ENCODE results near the gene TMEM258. TPM values are rescaled to one million over a fixed set of nuclear protein-coding genes. Genes with fewer than 3 reads are reported as not detected.

The TMEM258 gene
- total RNA-seq, 3 donors from 2014 or later (not counting 1 experiment from before 2014, with no cell fraction given) = 64.4 to 69.3 (median 66.1) TPM

- no peak overlapping the region for H3K27ac ChIP-seq (ENCODE audit: low read length)
- intact Hi-C loops (cut with micrococcal nuclease) = no loop called here
- Mint-ChIP-seq H3K4me1 (peaks cover 17 to 37% of the 10 kb centered on the region in 2 donors), H3K27ac (no peak overlapping the region), H3K36me3 (peaks cover 6% of the 10 kb centered on the region), H3K27me3 (ENCODE audit: low read depth in 2 of 2) (no peaks in the 10 kb centered on the region), H3K4me3 (no peak overlapping the region), H3K9me3 (no peaks in the 10 kb centered on the region)
- no peak overlapping the region for H3K4me3 ChIP-seq (ENCODE audit: low read length)
- 93% methylated on average over 4 of the region's 4 CpGs for WGBS (ENCODE audit: insufficient coverage)
- DNase-seq (no peak), ATAC-seq (no peak)
- H3K36me3 ChIP-seq (ENCODE audit: control insufficient read depth, insufficient read depth, low read length) = peaks cover 7% of the 10 kb centered on the region
- no peak for TF ChIP-seq CTCF (IDR thresholded peaks at IDR 0.05)
- H3K9me3 ChIP-seq (ENCODE audit: control insufficient read depth, insufficient read depth, low read length) = no peaks in the 10 kb centered on the region
- no peaks in the 10 kb centered on the region for H3K27me3 ChIP-seq (ENCODE audit: control insufficient read depth, insufficient read depth, low read length)
- peaks cover 28% of the 10 kb centered on the region for H3K4me1 ChIP-seq (ENCODE audit: control insufficient read depth, insufficient read depth, low read length)
These were observed 20.5 kb upstream of the TMEM258 start for GRCh38 chr11:61812736-61813411.

GRCh38 chr11:61811831-61812230 lies 19.4 kb upstream of the TMEM258 start:
- peaks cover 7% of the 10 kb centered on the region for H3K36me3 ChIP-seq (ENCODE audit: control insufficient read depth, insufficient read depth, low read length)
- H3K27me3 Mint-ChIP-seq (ENCODE audit: low read depth in 2 of 2) = no peaks in the 10 kb centered on the region
- intact Hi-C loops (cut with micrococcal nuclease) = no loop called here
- H3K4me1 ChIP-seq (ENCODE audit: control insufficient read depth, insufficient read depth, low read length) = peaks cover 23% of the 10 kb centered on the region
- H3K36me3 Mint-ChIP-seq = peaks cover 6% of the 10 kb centered on the region
- H3K9me3 ChIP-seq (ENCODE audit: control insufficient read depth, insufficient read depth, low read length) = no peaks in the 10 kb centered on the region
- H3K4me3 Mint-ChIP-seq = no peak overlapping the region
- H3K27ac ChIP-seq (ENCODE audit: low read length) = no peak overlapping the region
- H3K27ac Mint-ChIP-seq = peak overlapping the region in 1 of 2 donors; percentile 60
- no peak for ATAC-seq
- DNase-seq = no peak
- no peaks in the 10 kb centered on the region for H3K27me3 ChIP-seq (ENCODE audit: control insufficient read depth, insufficient read depth, low read length)
- 97% methylated on average over 5 of the region's 5 CpGs for WGBS (ENCODE audit: insufficient coverage)
- no peak for TF ChIP-seq CTCF (IDR thresholded peaks at IDR 0.05)
- no peaks in the 10 kb centered on the region for H3K9me3 Mint-ChIP-seq
- H3K4me1 Mint-ChIP-seq = peaks cover 10 to 29% of the 10 kb centered on the region in 2 donors
- no peak overlapping the region for H3K4me3 ChIP-seq (ENCODE audit: low read length)

GRCh38 chr11:61810671-61811175 lies 18.3 kb upstream of the TMEM258 start:
- Mint-ChIP-seq H3K27ac (no peak overlapping the region), H3K4me3 (no peak overlapping the region), H3K4me1 (peaks cover 10 to 17% of the 10 kb centered on the region in 2 donors), H3K36me3 (peaks cover 6% of the 10 kb centered on the region), H3K9me3 (no peaks in the 10 kb centered on the region), H3K27me3 (ENCODE audit: low read depth in 2 of 2) (no peaks in the 10 kb centered on the region)
- ATAC-seq = no peak
- H3K9me3 ChIP-seq (ENCODE audit: control insufficient read depth, insufficient read depth, low read length) = no peaks in the 10 kb centered on the region
- no peak overlapping the region for H3K27ac ChIP-seq (ENCODE audit: low read length)
- TF ChIP-seq CTCF (IDR thresholded peaks at IDR 0.05) = no peak
- WGBS (ENCODE audit: insufficient coverage) = 94% methylated on average over 7 of the region's 8 CpGs
- DNase-seq = no peak
- peaks cover 7% of the 10 kb centered on the region for H3K36me3 ChIP-seq (ENCODE audit: control insufficient read depth, insufficient read depth, low read length)
- intact Hi-C loops (cut with micrococcal nuclease) = no loop called here
- H3K27me3 ChIP-seq (ENCODE audit: control insufficient read depth, insufficient read depth, low read length) = no peaks in the 10 kb centered on the region
- no peak overlapping the region for H3K4me3 ChIP-seq (ENCODE audit: low read length)
- peaks cover 15% of the 10 kb centered on the region for H3K4me1 ChIP-seq (ENCODE audit: control insufficient read depth, insufficient read depth, low read length)

GRCh38 chr11:61806785-61807184 lies 14.4 kb upstream of the TMEM258 start:
- no peaks in the 10 kb centered on the region for H3K27me3 ChIP-seq (ENCODE audit: control insufficient read depth, insufficient read depth, low read length)
- WGBS (ENCODE audit: insufficient coverage) = 98% methylated on average over 5 of the region's 5 CpGs
- H3K36me3 ChIP-seq (ENCODE audit: control insufficient read depth, insufficient read depth, low read length) = peaks cover 9% of the 10 kb centered on the region
- H3K4me1 Mint-ChIP-seq = no peaks in the 10 kb centered on the region
- no peak for ATAC-seq
- no peaks in the 10 kb centered on the region for H3K27me3 Mint-ChIP-seq (ENCODE audit: low read depth in 2 of 2)
- no peaks in the 10 kb centered on the region for H3K9me3 ChIP-seq (ENCODE audit: control insufficient read depth, insufficient read depth, low read length)
- H3K4me3 ChIP-seq (ENCODE audit: low read length) = no peak overlapping the region
- no peak overlapping the region for H3K27ac ChIP-seq (ENCODE audit: low read length)
- H3K36me3 Mint-ChIP-seq = peaks cover 1% of the 10 kb centered on the region
- no peak overlapping the region for H3K4me3 Mint-ChIP-seq
- H3K4me1 ChIP-seq (ENCODE audit: control insufficient read depth, insufficient read depth, low read length) = no peaks in the 10 kb centered on the region
- no peak overlapping the region for H3K27ac Mint-ChIP-seq
- DNase-seq = no peak
- intact Hi-C loops (cut with micrococcal nuclease) = no loop called here
- no peak for TF ChIP-seq CTCF (IDR thresholded peaks at IDR 0.05)
- no peaks in the 10 kb centered on the region for H3K9me3 Mint-ChIP-seq
